Hindlimb muscle (tissue), 1 donor: ENCODE data around the gene MPST. TPM values are rescaled to one million over a fixed set of nuclear protein-coding genes. Genes with fewer than 3 reads are reported as not detected.

Source experiments
- polyA plus RNA-seq: library from polyadenylated mRNA; unstranded; fragments of 120-200 nt; gene quantifications from one replicate; pipeline ENCODE4 v1.2.1, GENCODE V29; 2013; ENCODE audit not compliant: insufficient read length

The MPST gene
- polyA plus RNA-seq, 1 donor: 56.0 TPM

Other genes starting within 250 kb of the MPST start
- 23.3 TPM for gene IFT27, start 243.6 kb upstream of the MPST start, polyA plus RNA-seq
- gene PVALB, start 202.7 kb upstream of the MPST start, polyA plus RNA-seq: 14.3 TPM
- 4.5 TPM for gene NCF4, start 158.7 kb upstream of the MPST start, polyA plus RNA-seq
- 2.0 TPM for gene CSF2RB, start 106.1 kb upstream of the MPST start, polyA plus RNA-seq
- gene TST, start 295 bp upstream of the MPST start, polyA plus RNA-seq: 21.1 TPM
- 15.3 TPM for gene KCTD17, start 32.0 kb downstream of the MPST start, polyA plus RNA-seq
- not detected for gene TMPRSS6, start 90.0 kb downstream of the MPST start, polyA plus RNA-seq
- 1.6 TPM for gene IL2RB, start 130.2 kb downstream of the MPST start, polyA plus RNA-seq
- gene C1QTNF6, start 168.5 kb downstream of the MPST start, polyA plus RNA-seq: 17.7 TPM
- not detected for gene SSTR3, start 192.7 kb downstream of the MPST start, polyA plus RNA-seq
- 5.6 TPM for gene RAC2, start 224.5 kb downstream of the MPST start, polyA plus RNA-seq